ENCODE results near the gene USP34. TPM values are rescaled to one million over a fixed set of nuclear protein-coding genes. Genes with fewer than 3 reads are reported as not detected.

The USP34 gene
- total and polyA plus RNA-seq, 2 of the 8 experiments (the other 6 are each of a cell fraction or from before 2014, with no cell fraction given): 56.7 to 91.7 TPM

GRCh38 chr2:61255580-61256437 is 215.1 kb downstream of the USP34 start:
- FAIRE-seq: no peak

More at GRCh38 chr2:61255580-61256437, 215.1 kb downstream of the USP34 start:
- no peak overlapping the region for H2BK15ac ChIP-seq (ENCODE audit: low read length)
- H3K23ac ChIP-seq (ENCODE audit: insufficient read length): no peak overlapping the region
- H2BK5ac ChIP-seq (ENCODE audit: low read depth, low read length): no peak overlapping the region
- H3K18ac ChIP-seq (ENCODE audit: extremely low read depth, low read length): no peak overlapping the region
- no peak overlapping the region for H3K4ac ChIP-seq (replicated peaks; ENCODE audit: insufficient read length, low read depth, low read length)
- no peak overlapping the region for H3K27ac ChIP-seq (ENCODE audit: low read depth, low read length)
- DNase-seq (ENCODE audit: low read depth in 1 of 2, low spot score in 2 of 2): no peak
- H2BK12ac ChIP-seq (ENCODE audit: low read depth, low read length): no peak overlapping the region
- H4K91ac ChIP-seq (replicated peaks; ENCODE audit: insufficient read length, low read length): no peak overlapping the region
- H3K79me1 ChIP-seq (ENCODE audit: low read depth, low read length): no peaks in the 10 kb centered on the region
- no peak overlapping the region for H3K14ac ChIP-seq (ENCODE audit: insufficient read length)
- H3K79me2 ChIP-seq (ENCODE audit: control insufficient read depth in 1 of 2, insufficient read depth in 2 of 2, low read length in 2 of 2): no peaks in the 10 kb centered on the region
- WGBS, 2 experiments (ENCODE audit: extremely low coverage in 1 of 2, insufficient coverage in 1 of 2, insufficient read length in 1 of 2, insufficient replicate concordance in 2 of 2, low coverage in 1 of 2, low lambda C conversion rate in 2 of 2, missing lambda C conversion rate in 1 of 2): 92% methylated on average over 5 of the region's 5 CpGs; no CpG with 5 or more reads in 1 of the 2 experiments
- no peak overlapping the region for H3K56ac ChIP-seq (replicated peaks; ENCODE audit: insufficient read length, low read depth, low read length)
- no peak overlapping the region for H3K9ac ChIP-seq (replicated peaks in 1 of 4; ENCODE audit: extremely low read depth in 1 of 4, low read depth in 3 of 4, low read length in 3 of 4)
- ChIA-PET CTCF (ENCODE audit: partially characterized antibody) (interaction anchor here (0.6 kb wide), 1 partner anchor 16 kb away, joined by 3 read pairs; no protein-coding TSS in a partner anchor), POLR2A (ENCODE audit: partially characterized antibody) (interaction anchor here (0.7 to 1.0 kb wide), 2 partner anchors 68 to 287 kb away, joined by 3 read pairs; no protein-coding TSS in a partner anchor)
- no peak overlapping the region for H4K5ac ChIP-seq (ENCODE audit: insufficient read length, low read depth, low read length)
- H2AK5ac ChIP-seq (ENCODE audit: low read depth, low read length): no peak overlapping the region
- no peaks in the 10 kb centered on the region for H4K20me1 ChIP-seq (replicated peaks in 1 of 2; ENCODE audit: control insufficient read depth in 1 of 2, insufficient read depth in 2 of 2, low read length in 2 of 2)
- H3K23me2 ChIP-seq (ENCODE audit: low read depth, low read length): no peaks in the 10 kb centered on the region
- no peak for TF ChIP-seq USF2 (IDR thresholded peaks at IDR 0.05; ENCODE audit: low read length)
- no peak for TF ChIP-seq TBP (IDR thresholded peaks at IDR 0.05; ENCODE audit: low read depth, low read length)
- H3K4me2 ChIP-seq (ENCODE audit: insufficient read depth in 1 of 2, low read depth in 2 of 2, low read length in 2 of 2): no peak overlapping the region
- no peak overlapping the region for H3K4me3 ChIP-seq (ENCODE audit: extremely low read depth in 1 of 4, insufficient read depth in 2 of 4, low read depth in 3 of 4, low read length in 4 of 4)
- no peak overlapping the region for H2BK20ac ChIP-seq (ENCODE audit: low read length)
- no peak overlapping the region for H4K8ac ChIP-seq (ENCODE audit: extremely low read depth, insufficient read depth, low read length)
- H3K9me3 ChIP-seq (ENCODE audit: insufficient read depth in 2 of 2, low read depth in 1 of 2, low read length in 1 of 2): no peaks in the 10 kb centered on the region
- no peaks in the 10 kb centered on the region for H3K4me1 ChIP-seq (replicated peaks in 1 of 4; ENCODE audit: control insufficient read depth in 3 of 4, insufficient read depth in 4 of 4, low read length in 3 of 4)
- H2BK120ac ChIP-seq (replicated peaks; ENCODE audit: low read depth, low read length): no peak overlapping the region
- peaks cover 0 to 37% (median 10%) of the 10 kb centered on the region in 4 experiments; a peak in 4 of 8 replicates for H3K36me3 ChIP-seq (ENCODE audit: control insufficient read depth in 2 of 4, insufficient read depth in 4 of 4, low read length in 3 of 4)
- H2AFZ ChIP-seq (ENCODE audit: low read length): no peak overlapping the region
- H3K27me3 ChIP-seq (replicated peaks in 1 of 4; ENCODE audit: control insufficient read depth in 3 of 4, extremely low read depth in 1 of 4, insufficient read depth in 3 of 4, low read length in 3 of 4): no peaks in the 10 kb centered on the region

Data from H1 (cell line).